Esophagus squamous epithelium (tissue), 5 donors: Measurements from ENCODE around the gene PIGT. TPM values are rescaled to one million over a fixed set of nuclear protein-coding genes. Genes with fewer than 3 reads are reported as not detected.

Experiments used
- DNase-seq: peaks from one replicate; lab custom pipeline; 2025; lab: John Stamatoyannopoulos, UW
- H3K27ac ChIP-seq, 4 donors: fragments of 200-600 bp; sonication (generic); one replicate each; pipeline ENCODE4 v1.5.1; 2016 to 2019; ENCODE audit warnings: mild to moderate bottlenecking in 1 of 4
- H3K27me3 ChIP-seq, 4 donors: fragments of 200-600 bp; sonication (generic); 1 replicate in 3 of 4; 2 replicates in 1 of 4; pipeline versions ENCODE4 v1.5.1 to v1.6.0; 2017 to 2021; ENCODE audit warnings: antibody characterized with exemption in 1 of 4
- H3K36me3 ChIP-seq, 3 donors: fragments of 200-600 bp; sonication (generic); one replicate each; pipeline ENCODE4 v1.5.1; 2016 to 2019
- H3K4me1 ChIP-seq, 3 donors: fragments of 200-600 bp; sonication (generic); one replicate each; pipeline ENCODE4 v1.5.1; 2017 to 2019
- H3K4me3 ChIP-seq, 4 donors: fragments of 200-600 bp; sonication (generic); 1 replicate in 3 of 4; 2 replicates in 1 of 4; pipeline ENCODE4 v1.5.1; 2016 to 2019; ENCODE audit warnings: mild to moderate bottlenecking in 2 of 4, moderate library complexity in 1 of 4
- H3K9me3 ChIP-seq, 3 donors: fragments of 200-600 bp; sonication (generic); one replicate each; pipeline ENCODE4 v1.5.1; 2016 to 2019
- POLR2A ChIP-seq, 4 donors: fragments of 450-650 bp; IDR thresholded peaks; one replicate each; pipeline ENCODE4 v1.6.1; 2017; ENCODE audit warnings: antibody characterized with exemption in 4 of 4, mild to moderate bottlenecking in 4 of 4, moderate library complexity in 3 of 4
- WGBS, 2 donors: methylation state at CpG; one replicate each; pipeline ENCODE4 v1.1.5; 2018; 5-methylcytosine and 5-hydroxymethylcytosine counted together
- intact Hi-C: fragments of 100-400 bp; cut with DNase I; formaldehyde crosslinking; loops from one replicate; pipeline ENCODE4 v1.15.0; 2022
- total RNA-seq, 4 donors: library from RNA; depleted of rRNA; stranded (reverse); fragments of >200 nt; gene quantifications; one replicate each; pipeline ENCODE4 v1.1.0, GENCODE V29; 2016
- TF ChIP-seq, protein P1 (sequence below), 6 experiments: fragments of 450-650 bp in 4 of 6; fragments of 200-600 bp in 2 of 6; sonication (generic) in 2 of 6; IDR thresholded peaks; one replicate each; pipeline ENCODE4 v1.5.1; 2016 to 2019; ENCODE audit warnings: antibody characterized with exemption in 6 of 6, mild to moderate bottlenecking in 4 of 6, moderate library complexity in 4 of 6
- donor health status: DM: yes; HTN: yes; CAD: no.

PIGT gene
- total RNA-seq, 4 donors from 2014 or later: 38.6 to 48.1 (median 44.0) TPM

DNA sequence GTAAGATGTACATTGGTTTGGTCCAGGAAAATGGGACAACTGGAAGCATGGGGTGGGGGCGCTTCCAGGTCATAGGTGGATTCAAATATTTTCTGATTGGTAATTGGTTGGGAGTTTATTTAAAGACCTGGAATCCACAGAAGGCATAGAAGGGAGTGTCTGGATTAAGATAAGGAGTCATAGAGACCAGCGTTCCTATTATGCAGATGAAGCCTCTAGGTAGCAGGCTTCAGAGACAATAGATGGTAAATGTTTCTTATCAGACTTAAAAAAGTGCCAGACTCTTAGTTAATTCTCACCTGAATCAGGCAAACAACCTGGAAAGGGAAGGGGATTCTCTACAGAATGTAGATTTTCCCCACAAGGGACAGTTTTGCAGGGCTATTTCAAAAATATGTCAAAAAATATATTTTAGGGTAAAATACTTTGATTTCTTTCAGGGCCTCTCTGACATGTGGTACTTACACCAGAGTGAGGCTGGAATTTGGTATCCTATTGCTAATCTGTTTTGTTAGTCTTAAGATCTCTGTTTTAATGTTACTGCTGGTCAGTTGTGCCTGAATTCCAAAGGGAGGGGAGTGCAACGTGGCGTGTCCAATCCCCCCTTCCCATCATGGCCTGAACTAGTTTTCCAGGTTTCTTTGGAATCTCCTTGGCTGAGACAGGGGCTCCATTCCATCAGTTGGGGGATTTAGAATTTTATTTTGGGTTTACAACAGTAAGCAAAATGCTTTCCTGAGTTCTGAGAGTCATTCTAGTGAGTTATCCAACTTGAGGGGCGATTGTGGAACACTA lies 25.1 kb downstream of the PIGT start:
- no peaks in the 10 kb centered on the region for H3K36me3 ChIP-seq
- WGBS, 2 donors: 55 to 77% methylated on average over 5 of the region's 5 CpGs
- no peak overlapping the region for H3K4me3 ChIP-seq
- DNase-seq: no peak
- intact Hi-C loops: no loop called here
- H3K4me1 ChIP-seq: peaks cover 0 to 12% (median 3%) of the 10 kb centered on the region in 3 donors
- no peak overlapping the region for H3K27ac ChIP-seq
- H3K9me3 ChIP-seq: no peaks in the 10 kb centered on the region
- H3K27me3 ChIP-seq: peaks cover 0 to 5% (median 0%) of the 10 kb centered on the region in 4 donors
- TF ChIP-seq POLR2A (IDR thresholded peaks at IDR 0.05): no peak
- TF ChIP-seq, protein P1, sequence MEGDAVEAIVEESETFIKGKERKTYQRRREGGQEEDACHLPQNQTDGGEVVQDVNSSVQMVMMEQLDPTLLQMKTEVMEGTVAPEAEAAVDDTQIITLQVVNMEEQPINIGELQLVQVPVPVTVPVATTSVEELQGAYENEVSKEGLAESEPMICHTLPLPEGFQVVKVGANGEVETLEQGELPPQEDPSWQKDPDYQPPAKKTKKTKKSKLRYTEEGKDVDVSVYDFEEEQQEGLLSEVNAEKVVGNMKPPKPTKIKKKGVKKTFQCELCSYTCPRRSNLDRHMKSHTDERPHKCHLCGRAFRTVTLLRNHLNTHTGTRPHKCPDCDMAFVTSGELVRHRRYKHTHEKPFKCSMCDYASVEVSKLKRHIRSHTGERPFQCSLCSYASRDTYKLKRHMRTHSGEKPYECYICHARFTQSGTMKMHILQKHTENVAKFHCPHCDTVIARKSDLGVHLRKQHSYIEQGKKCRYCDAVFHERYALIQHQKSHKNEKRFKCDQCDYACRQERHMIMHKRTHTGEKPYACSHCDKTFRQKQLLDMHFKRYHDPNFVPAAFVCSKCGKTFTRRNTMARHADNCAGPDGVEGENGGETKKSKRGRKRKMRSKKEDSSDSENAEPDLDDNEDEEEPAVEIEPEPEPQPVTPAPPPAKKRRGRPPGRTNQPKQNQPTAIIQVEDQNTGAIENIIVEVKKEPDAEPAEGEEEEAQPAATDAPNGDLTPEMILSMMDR (IDR thresholded peaks at IDR 0.05): no peak

DNA sequence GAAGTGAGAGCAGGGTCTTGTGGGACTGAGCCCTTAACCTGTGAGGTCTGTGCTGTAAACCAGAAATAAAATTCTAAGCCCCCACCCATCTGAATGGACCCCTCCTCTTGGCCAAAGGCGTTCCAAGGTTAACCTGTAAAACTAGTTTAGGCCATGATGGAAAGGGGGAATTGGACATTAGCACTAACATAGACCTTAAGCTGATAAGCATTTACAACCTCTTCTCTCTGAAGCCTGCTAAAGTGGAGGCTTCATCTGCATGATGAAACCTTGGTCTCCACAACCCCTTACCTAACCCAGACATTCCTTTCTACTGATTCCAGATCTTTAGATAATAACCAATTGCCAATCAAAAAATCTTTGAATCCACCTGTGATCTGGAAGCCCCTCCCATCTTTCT lies 25.8 kb downstream of the PIGT start:
- no peaks in the 10 kb centered on the region for H3K9me3 ChIP-seq
- TF ChIP-seq, protein P1 (IDR thresholded peaks at IDR 0.05): no peak
- no peak for TF ChIP-seq POLR2A (IDR thresholded peaks at IDR 0.05)
- peaks cover 0 to 5% (median 0%) of the 10 kb centered on the region in 4 donors for H3K27me3 ChIP-seq
- peaks cover 0 to 5% (median 0%) of the 10 kb centered on the region in 3 donors for H3K4me1 ChIP-seq
- DNase-seq: no peak
- H3K4me3 ChIP-seq: no peak overlapping the region
- WGBS, 2 donors: 80 to 87% methylated on average over 1 of the region's 1 CpG
- H3K27ac ChIP-seq: no peak overlapping the region
- H3K36me3 ChIP-seq: no peaks in the 10 kb centered on the region
- intact Hi-C loops: no loop called here

DNA sequence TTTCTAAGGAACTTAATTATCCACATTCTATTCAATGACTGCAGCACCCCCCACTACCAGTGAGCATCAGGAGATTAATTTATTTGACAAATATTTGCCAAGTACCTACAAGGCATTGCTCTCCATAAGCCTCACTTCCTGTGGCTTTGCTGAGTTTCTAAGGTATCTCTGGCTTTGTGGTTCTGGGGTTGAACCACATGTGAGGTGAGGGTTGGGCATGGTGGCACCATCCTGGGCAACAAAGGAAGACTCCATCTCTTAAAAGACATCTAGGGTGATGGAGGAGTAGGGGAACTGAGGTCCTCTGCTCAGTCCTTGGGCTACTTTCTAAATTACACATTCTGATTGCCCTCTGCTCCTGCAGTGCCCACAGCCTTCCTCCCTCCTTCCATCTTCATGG lies 28.1 kb downstream of the PIGT start:
- H3K9me3 ChIP-seq: no peaks in the 10 kb centered on the region
- H3K36me3 ChIP-seq: no peaks in the 10 kb centered on the region
- H3K27ac ChIP-seq: no peak overlapping the region
- H3K27me3 ChIP-seq: peaks cover 0 to 5% (median 0%) of the 10 kb centered on the region in 4 donors
- H3K4me1 ChIP-seq: no peaks in the 10 kb centered on the region
- no peak for TF ChIP-seq POLR2A (IDR thresholded peaks at IDR 0.05)
- TF ChIP-seq, protein P1 (IDR thresholded peaks at IDR 0.05): no peak
- intact Hi-C loops: no loop called here
- no peak overlapping the region for H3K4me3 ChIP-seq
- no peak for DNase-seq

DNA sequence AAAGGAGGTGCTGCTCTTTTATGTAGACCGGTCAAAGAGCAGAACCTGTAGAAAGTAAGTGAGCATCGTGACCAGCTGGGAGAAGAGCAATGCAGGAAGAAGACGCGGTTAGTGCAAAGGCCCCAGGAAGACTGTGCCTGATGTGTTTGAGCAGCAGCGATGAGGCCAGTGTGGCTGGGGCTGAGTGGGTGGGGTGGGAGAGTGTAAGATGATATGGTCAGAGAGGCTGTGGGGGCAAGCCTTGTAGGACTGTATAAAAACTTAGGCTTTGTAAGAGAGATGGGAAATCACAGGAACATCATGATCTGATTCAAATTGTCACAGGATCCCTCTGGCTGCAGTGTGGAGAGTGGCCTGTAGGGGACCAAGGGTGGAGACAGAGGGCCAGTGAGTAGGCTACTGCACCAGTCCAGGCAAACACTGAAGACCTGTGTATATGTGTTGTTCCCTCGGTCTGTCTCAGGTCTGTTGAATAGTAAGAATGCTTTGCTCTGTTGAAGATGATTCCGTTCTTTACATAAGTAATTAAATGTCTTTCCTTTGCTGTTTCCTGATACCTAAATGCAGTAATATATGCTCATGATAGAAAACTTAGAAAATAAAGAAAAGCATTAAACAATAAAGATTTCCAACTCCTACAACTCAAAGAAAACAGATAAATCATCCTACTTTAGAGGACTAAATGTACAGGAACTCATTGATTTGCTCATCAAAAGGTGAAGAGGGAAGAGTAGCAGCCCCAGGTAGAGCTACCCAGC lies 30.0 kb downstream of the PIGT start:
- Histone ChIP-seq H3K4me1 (no peaks in the 10 kb centered on the region), H3K9me3 (no peaks in the 10 kb centered on the region), H3K36me3 (no peaks in the 10 kb centered on the region), H3K27ac (no peak overlapping the region), H3K4me3 (peak overlapping the region in 2 of 4 donors; percentile 1 to 18), H3K27me3 (peaks cover 0 to 5% (median 0%) of the 10 kb centered on the region in 4 donors)
- no peak for DNase-seq
- intact Hi-C loops: no loop called here
- WGBS, 2 donors: 60 to 65% methylated on average over 7 of the region's 7 CpGs
- no peak for TF ChIP-seq POLR2A (IDR thresholded peaks at IDR 0.05)
- TF ChIP-seq, protein P1 (IDR thresholded peaks at IDR 0.05): peak; percentile 15 to 61 (median 36)

DNA sequence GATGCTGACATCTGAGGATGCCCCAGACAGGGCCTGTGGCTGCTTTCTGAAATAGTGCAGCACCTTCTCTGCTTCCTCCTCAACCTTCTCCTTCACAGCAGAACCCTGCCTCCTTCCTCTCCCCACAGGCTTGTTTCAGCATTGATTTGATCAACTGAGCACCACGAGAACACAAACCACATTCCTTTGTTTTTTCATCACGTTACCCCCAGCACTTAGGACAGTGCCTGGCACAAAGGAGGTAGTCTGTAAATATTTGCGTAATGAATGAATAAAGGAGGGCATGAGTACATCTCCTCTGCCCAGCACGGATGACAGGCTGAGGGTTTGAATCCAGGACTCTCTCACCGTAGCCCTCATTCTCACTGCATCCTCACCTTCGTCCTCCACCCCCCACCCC lies 32.3 kb downstream of the PIGT start:
- no peak for DNase-seq
- whole genome bisulfite sequencing, 2 donors: 40 to 53% methylated on average over 6 of the region's 6 CpGs
- Histone ChIP-seq H3K9me3 (no peaks in the 10 kb centered on the region), H3K27ac (peak overlapping the region; percentile 29 to 78 (median 57)), H3K4me3 (no peak overlapping the region), H3K27me3 (peaks cover 0 to 5% (median 0%) of the 10 kb centered on the region in 4 donors), H3K36me3 (no peaks in the 10 kb centered on the region), H3K4me1 (no peaks in the 10 kb centered on the region)
- intact Hi-C loops: no loop called here
- no peak for TF ChIP-seq POLR2A (IDR thresholded peaks at IDR 0.05)
- TF ChIP-seq, protein P1 (IDR thresholded peaks at IDR 0.05): no peak
